ENCODE data around the gene IL1RAPL2. TPM values are rescaled to one million over a fixed set of nuclear protein-coding genes. Genes with fewer than 3 reads are reported as not detected.

Gene IL1RAPL2
- total and polyA plus RNA-seq, 2 of the 8 experiments (the other 6 are each of a cell fraction or from before 2014, with no cell fraction given): 0.20 to 1.3 TPM

- H4K20me1 ChIP-seq (replicated peaks in 1 of 2; ENCODE audit: control insufficient read depth in 1 of 2, insufficient read depth in 2 of 2, low read length in 2 of 2): no peaks in the 10 kb centered on the region
- no peak overlapping the region for H2BK5ac ChIP-seq (ENCODE audit: low read depth, low read length)
- H3K4me2 ChIP-seq (ENCODE audit: insufficient read depth in 1 of 2, low read depth in 2 of 2, low read length in 2 of 2): no peak overlapping the region
- H3K56ac ChIP-seq (replicated peaks; ENCODE audit: insufficient read length, low read depth, low read length): no peak overlapping the region
- no peak overlapping the region for H3K9ac ChIP-seq (replicated peaks in 1 of 4; ENCODE audit: extremely low read depth in 1 of 4, low read depth in 3 of 4, low read length in 3 of 4)
- no peak overlapping the region for H2AK5ac ChIP-seq (ENCODE audit: low read depth, low read length)
- no peak for FAIRE-seq
- no peaks in the 10 kb centered on the region for H3K27me3 ChIP-seq (replicated peaks in 1 of 4; ENCODE audit: control insufficient read depth in 3 of 4, extremely low read depth in 1 of 4, insufficient read depth in 3 of 4, low read length in 3 of 4)
- H3K4ac ChIP-seq (replicated peaks; ENCODE audit: insufficient read length, low read depth, low read length): no peak overlapping the region
- no peak overlapping the region for H2BK12ac ChIP-seq (ENCODE audit: low read depth, low read length)
- H3K23ac ChIP-seq (ENCODE audit: insufficient read length): no peak overlapping the region
- H2AFZ ChIP-seq (ENCODE audit: low read length): no peak overlapping the region
- CTCF ChIA-PET (ENCODE audit: partially characterized antibody): no interaction called here
- no peak for TF ChIP-seq ATF2 (IDR thresholded peaks at IDR 0.05; ENCODE audit: low read length)
- no peak for TF ChIP-seq BRCA1 (IDR thresholded peaks at IDR 0.05; ENCODE audit: low read depth, low read length)
- no peak for TF ChIP-seq CBX8 (IDR thresholded peaks at IDR 0.05; ENCODE audit: borderline replicate concordance, low read depth, low read length)
- TF ChIP-seq SIRT6 (IDR thresholded peaks at IDR 0.05; ENCODE audit: low read length): no peak
- TF ChIP-seq RNF2 (IDR thresholded peaks at IDR 0.05; ENCODE audit: borderline replicate concordance, low read depth, low read length, missing control alignments, poor library complexity, severe bottlenecking): no peak
- no peak for TF ChIP-seq ATF3 (IDR thresholded peaks at IDR 0.05; ENCODE audit: insufficient read depth, low read depth, low read length)
- no peak for TF ChIP-seq CTCF (IDR thresholded peaks at IDR 0.05; ENCODE audit: control extremely low read depth in 1 of 3, insufficient read depth in 1 of 3, low read depth in 1 of 3, low read length in 3 of 3)
- no peak for TF ChIP-seq GABPA (IDR thresholded peaks at IDR 0.05; ENCODE audit: borderline replicate concordance, insufficient read depth, low read length)
- TF ChIP-seq ASH2L (IDR thresholded peaks at IDR 0.05; ENCODE audit: low read length): no peak
- no peak for TF ChIP-seq SP2 (IDR thresholded peaks at IDR 0.05; ENCODE audit: low read length)
- no peak for TF ChIP-seq BCL11A (IDR thresholded peaks at IDR 0.05; ENCODE audit: low read depth in 2 of 2, low read length in 2 of 2)
- H3K4me3 ChIP-seq (ENCODE audit: extremely low read depth in 1 of 4, insufficient read depth in 2 of 4, low read depth in 3 of 4, low read length in 4 of 4): no peak overlapping the region
- H4K91ac ChIP-seq (replicated peaks; ENCODE audit: insufficient read length, low read length): no peak overlapping the region
- no peaks in the 10 kb centered on the region for H3K36me3 ChIP-seq (ENCODE audit: control insufficient read depth in 2 of 4, insufficient read depth in 4 of 4, low read length in 3 of 4)
- no peak overlapping the region for H2BK20ac ChIP-seq (ENCODE audit: low read length)
- no peaks in the 10 kb centered on the region for H3K23me2 ChIP-seq (ENCODE audit: low read depth, low read length)
- no peak overlapping the region for H4K5ac ChIP-seq (ENCODE audit: insufficient read length, low read depth, low read length)
- no peaks in the 10 kb centered on the region for H3K4me1 ChIP-seq (replicated peaks in 1 of 4; ENCODE audit: control insufficient read depth in 3 of 4, insufficient read depth in 4 of 4, low read length in 3 of 4)
- no peak overlapping the region for H4K8ac ChIP-seq (ENCODE audit: extremely low read depth, insufficient read depth, low read length)
- H3K18ac ChIP-seq (ENCODE audit: extremely low read depth, low read length): no peak overlapping the region
- no peaks in the 10 kb centered on the region for H3K79me2 ChIP-seq (ENCODE audit: control insufficient read depth in 1 of 2, insufficient read depth in 2 of 2, low read length in 2 of 2)
- no peaks in the 10 kb centered on the region for H3K79me1 ChIP-seq (ENCODE audit: low read depth, low read length)
- POLR2A ChIA-PET (ENCODE audit: partially characterized antibody): no interaction called here
- no peak overlapping the region for H2BK120ac ChIP-seq (replicated peaks; ENCODE audit: low read depth, low read length)
- no peak overlapping the region for H3K27ac ChIP-seq (ENCODE audit: low read depth, low read length)
- DNase-seq (ENCODE audit: low read depth in 1 of 2, low spot score in 2 of 2): no peak
- H2BK15ac ChIP-seq (ENCODE audit: low read length): no peak overlapping the region
- no peaks in the 10 kb centered on the region for H3K9me3 ChIP-seq (ENCODE audit: insufficient read depth in 2 of 2, low read depth in 1 of 2, low read length in 1 of 2)
- no peak overlapping the region for H3K14ac ChIP-seq (ENCODE audit: insufficient read length)
Measured at GRCh38 chrX:105715746-105716145, 1149.7 kb downstream of the IL1RAPL2 start.

Measured in H1 (cell line).